AG08396 (cell line): ENCODE results near the gene MAS1.
"Not testable (repeated sequence)": the region's sequence is repeated elsewhere in the genome, so short reads cannot be mapped to it uniquely, and the experiment has no call there.

Experiments
- DNase-seq: peaks from one replicate; pipeline ENCODE4 v3.0.0; 2012; ENCODE audit warnings: low spot score, mixed read lengths

Gene MAS1

DNA sequence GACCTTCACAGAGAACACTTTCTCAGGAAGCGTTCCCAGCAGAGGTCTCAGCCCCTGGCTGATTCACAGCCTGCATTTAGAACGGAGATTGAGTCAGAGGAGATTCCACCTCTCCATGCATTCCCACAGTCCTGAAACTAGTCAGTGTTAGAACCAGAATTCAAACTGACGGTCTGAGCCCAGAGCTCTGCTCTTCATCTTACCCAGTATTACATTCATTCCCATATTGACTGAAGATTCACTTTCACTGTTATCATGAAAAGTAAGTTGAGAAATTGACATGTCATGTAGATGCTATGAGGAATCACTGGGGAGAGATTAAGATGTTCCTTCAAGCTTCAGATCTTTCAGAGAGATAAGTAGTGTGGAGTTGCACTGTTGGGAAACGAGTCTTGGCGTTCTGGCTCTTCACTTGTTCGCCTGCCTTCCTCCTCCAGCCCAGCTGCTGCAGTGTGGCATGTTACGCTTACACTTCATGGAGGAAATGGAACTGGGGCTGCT is 28.3 kb downstream of the MAS1 start:
- DNase-seq = no peak

DNA sequence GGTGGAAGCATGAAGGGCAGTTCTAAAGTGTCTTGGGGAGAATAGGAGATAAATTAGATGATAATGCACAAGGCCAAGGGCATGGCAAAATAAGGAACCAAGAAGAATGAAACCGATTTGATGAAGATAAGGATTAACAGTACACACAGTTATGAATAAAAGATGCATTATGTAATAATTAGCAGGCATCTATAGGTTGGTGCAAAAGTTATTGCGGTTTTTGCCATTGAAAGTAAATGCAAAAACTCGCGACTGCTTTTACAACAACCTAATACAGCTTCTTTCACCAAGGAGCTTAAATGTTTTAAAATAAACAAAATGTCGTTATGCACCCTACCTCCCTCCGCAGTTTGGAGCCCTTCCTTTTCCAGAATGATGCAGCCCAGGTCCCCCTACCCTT is 29.0 kb downstream of the MAS1 start:
- no peak for DNase-seq

DNA sequence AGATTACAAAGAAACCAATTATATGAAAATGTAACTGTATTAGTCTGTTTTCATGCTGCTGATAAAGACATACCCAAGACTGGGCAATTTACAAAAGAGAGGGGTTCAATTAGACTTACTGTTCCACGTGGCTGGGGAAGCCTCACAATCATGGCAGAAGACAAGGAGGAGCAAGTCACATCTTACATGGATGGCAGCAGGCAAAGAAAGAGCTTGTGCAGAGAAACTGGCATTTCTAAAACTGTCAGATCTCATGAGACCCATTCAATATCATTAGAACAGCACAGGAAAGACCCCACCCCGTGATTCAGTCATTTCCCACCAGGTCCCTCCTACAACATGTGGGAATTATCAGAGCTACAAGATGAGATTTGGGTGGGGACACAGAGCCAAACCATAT is 33.4 kb downstream of the MAS1 start:
- DNase-seq = not testable (repeated sequence)

DNA sequence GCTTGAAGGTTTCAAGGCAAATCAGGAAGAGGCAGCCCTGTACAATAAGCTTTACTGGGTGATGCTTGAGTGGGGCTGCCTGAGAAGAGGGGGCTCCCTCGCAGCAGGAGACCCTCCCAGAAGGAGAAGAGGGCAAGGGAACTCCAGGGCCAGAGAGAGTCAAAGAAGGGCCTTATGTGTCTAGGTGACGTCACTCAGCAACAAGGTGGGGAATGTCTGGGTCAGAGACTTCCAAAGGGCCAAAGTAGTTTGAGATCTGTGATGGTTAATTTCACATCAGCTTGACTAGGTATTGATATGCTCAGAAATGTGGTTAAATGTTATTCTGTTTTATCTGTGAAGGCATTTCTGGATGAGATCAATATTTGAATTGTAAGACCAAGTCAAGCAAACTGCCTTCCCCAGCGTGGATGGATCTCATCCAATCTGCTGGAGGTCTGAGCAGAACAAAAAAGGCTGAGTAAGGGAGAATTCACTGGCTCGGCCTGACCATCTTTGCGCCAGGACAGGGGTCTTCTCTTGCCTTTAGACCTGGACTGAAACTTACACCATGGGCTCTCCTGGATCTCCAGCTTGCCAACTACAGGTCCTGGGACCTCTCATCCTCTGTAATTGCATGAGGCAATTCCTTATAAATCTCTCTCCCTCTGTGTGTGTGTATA is 35.9 kb downstream of the MAS1 start:
- no peak for DNase-seq

DNA sequence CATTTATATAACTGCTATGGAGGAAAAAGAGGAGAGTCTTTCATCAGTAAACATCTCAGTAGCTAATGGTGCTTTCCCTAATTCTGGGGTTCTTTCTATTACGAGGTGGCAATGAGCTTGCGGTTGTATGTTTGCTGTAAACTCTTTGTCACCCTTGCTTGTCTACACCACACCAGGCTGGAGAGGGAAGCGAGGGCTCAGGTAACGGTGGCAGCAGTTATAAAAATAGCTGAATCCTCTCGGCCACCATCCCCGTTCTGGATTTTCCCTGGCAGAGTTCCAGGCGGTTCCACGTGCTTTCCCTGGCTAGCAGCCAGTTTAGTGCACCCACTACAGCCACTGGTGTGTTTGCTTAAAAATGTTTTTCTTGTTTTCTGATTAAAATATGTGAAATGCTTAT is 39.0 kb downstream of the MAS1 start:
- DNase-seq = no peak

DNA sequence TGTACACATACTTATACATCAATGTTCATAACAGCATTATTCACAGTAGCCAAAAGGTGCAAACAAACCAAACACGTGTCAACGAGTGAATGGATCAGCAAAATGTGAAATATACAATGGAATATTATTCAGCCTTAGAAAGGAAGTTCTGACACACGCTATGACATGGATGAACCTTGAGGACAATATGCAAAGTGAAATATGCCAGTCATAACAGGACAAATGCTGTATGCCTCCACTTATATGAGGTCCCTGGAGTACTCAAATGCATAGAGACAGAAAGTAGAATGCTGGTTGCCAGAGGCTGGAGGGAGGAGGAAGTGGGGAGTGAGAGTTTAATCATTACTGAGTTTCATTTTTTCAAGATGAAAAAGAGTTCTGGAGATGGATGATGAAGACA is 40.3 kb downstream of the MAS1 start:
- DNase-seq = no peak

DNA sequence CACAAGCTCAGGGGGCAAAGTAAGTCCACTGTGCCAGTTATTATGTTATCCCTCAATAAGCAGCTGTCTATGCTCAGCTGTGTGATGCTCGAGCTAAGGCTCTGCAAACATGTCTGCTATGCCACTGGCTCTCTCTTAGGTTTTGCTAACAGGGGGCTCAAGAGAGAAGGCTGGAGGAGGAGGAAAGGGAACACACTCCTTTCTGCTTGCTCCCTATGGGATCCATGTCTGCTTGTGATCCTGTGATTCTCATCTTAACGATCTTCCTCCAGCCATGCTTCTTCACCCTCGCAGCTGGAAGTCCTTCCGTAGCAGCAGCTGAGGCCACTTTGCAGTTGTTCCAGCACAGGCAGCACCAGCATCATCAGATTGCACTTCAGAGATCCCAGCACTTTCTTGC is 41.1 kb downstream of the MAS1 start:
- no peak for DNase-seq

DNA sequence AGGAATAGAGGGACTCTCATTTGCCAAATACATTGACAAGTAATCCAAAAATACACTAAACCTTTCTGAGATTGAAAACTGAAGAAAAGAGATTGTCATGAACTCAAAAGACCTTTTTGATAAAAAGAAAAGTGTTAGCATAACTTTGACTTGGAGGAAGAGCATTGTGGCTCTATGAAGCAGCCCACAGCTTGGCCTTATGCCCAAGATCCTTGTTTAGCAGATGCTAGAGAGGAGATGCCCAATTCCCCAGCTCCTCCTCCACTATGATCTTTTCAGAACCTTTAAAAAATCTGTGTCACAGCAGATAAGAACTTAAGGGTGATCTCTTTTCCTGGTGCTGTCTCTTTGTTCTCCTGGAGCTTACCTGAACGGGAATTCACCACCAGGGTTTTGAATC is 42.3 kb downstream of the MAS1 start:
- DNase-seq = no peak

DNA sequence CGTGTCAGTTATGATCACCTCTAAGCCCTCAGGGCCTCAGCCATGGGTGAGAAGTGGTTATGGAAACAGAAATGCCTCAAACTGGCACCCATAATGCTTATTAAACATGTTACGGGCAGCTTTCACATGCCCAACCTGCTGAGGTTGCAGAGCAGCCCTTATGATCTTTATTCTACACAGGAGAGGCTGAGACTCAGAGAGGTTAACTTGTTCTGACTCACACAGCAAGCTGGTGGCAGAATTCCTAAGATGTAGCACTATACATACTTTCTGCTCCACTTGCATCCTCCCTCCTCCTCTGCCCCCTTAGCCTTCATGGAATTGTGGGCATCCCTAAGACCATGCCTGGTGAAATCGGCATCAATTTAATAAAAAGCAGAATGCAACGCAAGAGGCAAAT is 43.4 kb downstream of the MAS1 start:
- DNase-seq = no peak

DNA sequence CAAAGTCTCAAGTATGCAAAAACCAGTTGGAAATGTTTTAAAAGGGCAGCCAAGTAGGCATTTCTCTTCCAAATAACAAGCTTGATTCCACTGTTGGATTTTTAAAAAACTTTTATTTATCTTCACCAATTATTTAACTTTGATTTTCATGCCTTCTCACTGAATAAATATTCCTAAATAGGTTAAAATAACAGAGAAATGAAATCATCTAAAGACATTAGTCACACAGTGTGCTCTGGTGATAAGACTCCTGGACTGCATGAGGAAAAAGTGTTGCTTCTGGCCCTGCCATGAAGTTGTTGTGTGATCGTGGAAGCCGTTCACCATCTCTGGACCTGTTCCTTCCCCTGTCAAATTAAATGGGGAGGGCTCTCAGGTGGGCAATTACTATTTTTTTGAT is 44.3 kb downstream of the MAS1 start:
- peak; percentile 17 for DNase-seq

DNA sequence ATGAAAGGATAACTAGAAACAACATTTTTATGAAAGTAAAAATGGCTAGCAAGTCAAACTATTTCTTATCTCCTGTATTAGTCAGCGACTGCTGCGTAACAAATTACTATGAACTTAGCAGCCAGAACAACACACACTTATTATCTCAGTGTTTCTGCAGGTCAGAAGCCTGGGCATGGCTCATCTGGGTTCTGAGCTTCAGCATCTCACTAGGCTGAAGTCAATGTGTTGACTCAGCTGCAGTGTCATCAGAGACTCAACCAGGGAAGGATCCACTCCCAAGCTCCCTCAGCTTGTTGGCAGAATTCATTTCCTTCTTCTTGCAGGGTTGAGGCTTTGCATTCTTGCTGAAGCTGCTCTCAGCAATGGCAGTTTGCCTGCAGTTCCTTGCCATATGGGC is 44.8 kb downstream of the MAS1 start:
- DNase-seq = peak; percentile 20

DNA sequence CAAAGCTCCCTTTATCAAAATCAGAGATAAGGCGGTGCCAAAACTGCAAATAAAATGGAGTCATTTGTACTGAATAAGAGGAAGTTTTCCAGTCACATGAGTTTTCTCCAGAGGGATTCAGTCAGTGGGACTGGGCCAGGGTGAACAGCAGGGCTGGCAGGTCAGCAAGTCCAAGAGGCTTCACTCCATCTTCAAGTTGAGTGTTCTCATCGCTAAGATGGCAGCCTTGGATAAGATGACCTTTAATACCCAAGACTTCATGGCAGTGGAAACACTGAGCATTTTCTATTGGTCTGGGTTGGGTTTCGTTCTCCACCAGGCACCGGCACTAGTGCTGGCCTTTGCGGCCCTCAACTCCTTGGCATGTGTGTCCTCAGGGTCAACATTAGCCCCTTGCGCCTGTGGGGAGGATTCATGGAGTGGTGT is 48.8 kb downstream of the MAS1 start:
- no peak for DNase-seq
